Limb (tissue), 2 donors: ENCODE data around the gene UBE2E3.
"Not testable (repeated sequence)": the region's sequence is repeated elsewhere in the genome, so short reads cannot be mapped to it uniquely, and the experiment has no call there.

ENCODE experiments used
- DNase-seq, 2 donors: peaks; one replicate each; pipeline ENCODE4 v3.0.0-alpha.2; 2016; ENCODE audit errors: extremely low spot score in 2 of 2

The UBE2E3 gene

DNA sequence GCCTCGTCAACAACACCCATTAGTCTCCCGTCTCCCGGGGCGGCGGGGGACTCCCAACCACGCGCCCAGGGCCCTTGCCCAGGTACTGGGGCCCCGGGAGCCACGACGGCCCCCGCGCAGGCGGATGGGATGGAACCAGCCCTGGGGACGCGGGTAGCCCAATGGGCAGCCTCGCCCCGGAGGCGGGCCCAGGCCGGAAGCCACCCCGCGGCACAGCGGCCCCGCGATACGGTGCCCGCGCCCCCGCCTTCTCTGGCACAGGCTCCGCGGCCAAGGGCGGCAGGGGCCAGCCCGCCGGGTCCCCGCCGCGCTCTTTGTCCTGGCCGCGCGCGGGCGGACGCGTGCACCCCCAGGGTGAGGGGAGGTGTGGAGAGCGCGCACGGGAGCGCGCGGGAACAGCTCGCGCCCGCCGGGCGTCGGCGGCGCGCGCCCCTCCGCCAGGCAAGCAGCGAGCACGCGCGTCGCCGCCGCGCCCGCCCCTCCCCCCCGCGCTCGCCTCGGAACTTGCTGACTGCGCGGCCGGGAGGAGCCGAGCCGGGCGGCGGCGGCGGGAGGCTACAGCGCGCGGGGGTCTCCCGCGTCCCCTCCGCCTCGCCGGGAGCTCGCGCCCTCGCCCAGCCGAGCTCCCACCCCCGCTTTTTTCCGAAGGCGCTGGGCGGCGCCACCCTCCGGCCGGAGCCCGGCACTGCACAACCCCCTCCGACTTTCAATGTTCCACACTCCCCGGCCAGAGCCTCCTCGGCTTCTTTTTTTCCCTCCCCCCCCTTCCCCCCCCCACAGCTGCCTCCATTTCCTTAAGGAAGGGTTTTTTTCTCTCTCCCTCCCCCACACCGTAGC lies at the start of gene UBE2E3:
Gene UBE2E3, plus strand, starts transcription at position 500 of the 837 bp plus-strand sequence. CDS start 1,438 bp downstream, outside the sequence.
- DNase-seq = peak; percentile 83 to 96

- no peak for DNase-seq
These were observed 48.6 kb upstream of the UBE2E3 start for GRCh38 chr2:180931841-180932240.

- no peak for DNase-seq
These were observed 47.1 kb upstream of the UBE2E3 start for GRCh38 chr2:180933332-180933731.

DNA sequence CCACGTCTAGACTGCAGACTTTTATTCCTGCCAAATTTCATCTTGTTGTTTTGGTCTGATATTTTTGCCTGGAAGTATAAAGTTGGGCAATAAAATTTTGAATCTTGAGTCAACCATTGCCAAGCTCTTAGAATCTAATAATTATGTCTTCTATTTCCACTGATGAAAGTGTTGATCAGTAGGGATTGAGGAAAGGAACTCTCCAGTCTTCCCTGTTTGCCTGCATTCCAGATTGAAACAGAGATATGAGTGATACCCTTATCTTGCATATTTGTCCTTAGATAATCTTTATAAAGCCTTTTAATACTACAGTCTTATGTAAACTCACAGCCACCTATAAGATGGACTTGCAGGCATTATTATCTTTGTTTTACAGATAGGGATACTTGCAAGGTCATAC lies 45.5 kb upstream of the UBE2E3 start:
- no peak for DNase-seq

DNA sequence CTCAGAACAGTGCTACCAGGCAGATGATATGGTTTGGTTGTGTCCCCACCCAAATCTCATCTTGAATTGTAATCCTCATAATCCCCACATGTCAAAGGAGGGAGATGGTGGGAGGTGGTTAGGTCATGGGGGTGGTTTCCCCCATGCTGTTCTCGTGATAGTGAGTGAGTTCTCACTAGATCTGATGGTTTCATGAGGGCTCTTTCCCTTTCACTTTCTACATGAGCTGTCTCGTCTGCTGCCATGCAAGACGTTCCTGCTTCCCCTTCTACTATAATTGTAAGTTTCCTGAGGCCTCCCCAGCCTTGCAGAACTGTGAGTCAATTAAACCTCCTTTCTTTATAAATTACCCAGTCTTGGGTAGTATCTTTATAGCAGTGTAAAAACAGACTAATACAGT lies 42.9 kb upstream of the UBE2E3 start:
- not testable (repeated sequence) for DNase-seq

- DNase-seq = no peak
These were observed 42.0 kb upstream of the UBE2E3 start for GRCh38 chr2:180938451-180938850.

DNA sequence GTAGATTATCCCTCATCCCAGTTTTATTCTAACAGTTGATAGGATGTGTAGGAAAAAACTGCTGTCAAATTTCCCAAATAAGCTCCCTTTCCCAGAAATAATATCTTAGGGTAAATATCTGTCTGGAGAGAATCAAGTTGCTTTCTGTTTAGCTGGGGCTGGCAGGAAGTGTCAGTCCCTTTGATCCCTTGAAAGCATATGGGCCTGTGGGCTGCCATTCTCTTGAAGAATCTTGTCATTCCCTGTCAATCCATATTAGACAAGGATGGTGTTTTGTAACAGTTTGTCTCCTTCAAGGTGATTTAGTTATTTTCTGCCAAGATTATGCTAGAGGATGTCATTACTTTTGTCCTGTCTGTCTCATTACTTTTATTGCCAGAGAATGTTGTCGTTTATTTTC lies 37.1 kb upstream of the UBE2E3 start:
- no peak for DNase-seq

DNA sequence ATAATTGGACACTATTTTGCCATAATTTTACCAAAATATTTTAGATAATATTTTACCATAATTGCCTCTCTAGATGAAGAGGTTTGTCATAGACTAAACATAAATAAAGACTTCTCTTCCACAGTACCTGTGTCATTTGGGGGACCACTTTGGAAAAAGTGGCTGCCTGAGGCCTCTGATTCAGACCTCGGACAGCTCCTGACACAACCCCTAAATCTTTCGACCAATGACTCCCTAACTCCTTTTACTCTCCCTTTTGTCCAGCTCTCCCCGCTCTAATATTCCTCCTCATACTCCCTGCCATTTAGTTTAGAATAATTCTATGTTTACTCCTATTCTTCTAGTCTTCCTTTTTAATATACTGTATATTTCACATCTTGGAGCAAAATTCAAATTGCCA lies 36.0 kb upstream of the UBE2E3 start:
- no peak for DNase-seq

- DNase-seq = no peak
These were observed 33.2 kb upstream of the UBE2E3 start for GRCh38 chr2:180947208-180947689.

- DNase-seq = no peak
These were observed 30.5 kb upstream of the UBE2E3 start for GRCh38 chr2:180949896-180950295.

DNA sequence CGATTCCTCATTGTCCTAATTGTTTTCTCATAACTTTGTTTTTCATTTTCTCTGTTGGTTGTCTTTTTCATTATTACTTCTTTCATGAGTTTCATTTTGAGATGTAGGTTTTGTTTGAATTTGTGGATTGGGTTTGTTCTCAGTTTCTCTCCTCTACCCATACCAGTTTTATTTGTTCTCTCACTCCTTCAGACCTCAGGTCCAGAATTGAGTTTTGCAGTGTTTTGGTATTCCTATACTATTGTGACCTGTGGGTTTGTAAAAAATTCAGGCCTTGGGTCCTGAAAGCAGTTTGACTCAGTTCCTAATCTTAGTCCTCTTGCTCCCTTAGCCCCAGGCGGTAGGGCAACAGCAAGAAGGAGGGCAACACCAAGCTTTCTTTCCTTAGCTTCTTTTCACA lies 28.3 kb upstream of the UBE2E3 start:
- DNase-seq = no peak

GRCh38 chr2:180952731-180953336 lies 27.6 kb upstream of the UBE2E3 start:
- no peak for DNase-seq

GRCh38 chr2:180953550-180953949 lies 26.9 kb upstream of the UBE2E3 start:
- DNase-seq = no peak

- peak in 1 of 2 donors; percentile 23 for DNase-seq
These were observed 25.3 kb upstream of the UBE2E3 start for GRCh38 chr2:180955101-180955500.

DNA sequence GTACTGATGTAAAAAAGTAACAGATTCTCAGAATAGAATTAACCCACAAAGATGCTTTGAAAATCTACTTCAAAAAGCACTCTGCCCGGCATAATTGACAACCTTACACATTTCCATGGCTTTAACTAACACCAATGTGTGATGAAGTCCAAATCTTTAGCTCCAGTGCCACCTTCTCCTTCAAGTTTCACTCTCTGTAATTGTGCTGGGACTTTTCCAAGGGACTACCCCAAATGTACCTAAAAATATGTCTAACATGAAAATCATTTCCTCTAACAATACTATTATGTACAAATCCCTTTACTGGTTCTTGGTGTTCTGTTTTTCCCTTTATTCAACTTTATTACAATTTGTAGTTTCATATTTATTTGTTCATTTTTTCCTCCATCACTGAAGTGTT lies 20.6 kb upstream of the UBE2E3 start:
- no peak for DNase-seq

DNA sequence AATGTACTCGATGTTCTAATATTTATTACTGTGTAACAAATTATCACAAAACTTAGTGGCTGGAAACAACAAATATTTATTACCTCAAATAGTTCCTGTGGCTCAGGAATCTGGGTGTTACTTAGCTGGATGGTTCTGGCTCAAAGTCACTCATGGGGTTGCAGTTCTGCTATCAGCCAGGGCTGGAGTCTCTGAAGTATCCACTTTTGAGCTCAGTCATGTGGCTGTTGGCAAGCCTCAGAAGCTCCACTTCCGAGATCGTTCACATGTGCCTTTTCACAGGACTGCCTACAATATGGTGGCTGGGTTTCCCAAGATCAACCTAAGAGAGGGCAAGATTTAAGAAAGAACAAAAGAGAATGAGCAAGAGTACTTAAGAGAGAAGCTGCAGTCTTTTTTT lies 19.4 kb upstream of the UBE2E3 start:
- no peak for DNase-seq

- DNase-seq = no peak
These were observed 17.6 kb upstream of the UBE2E3 start for GRCh38 chr2:180962727-180963314.

DNA sequence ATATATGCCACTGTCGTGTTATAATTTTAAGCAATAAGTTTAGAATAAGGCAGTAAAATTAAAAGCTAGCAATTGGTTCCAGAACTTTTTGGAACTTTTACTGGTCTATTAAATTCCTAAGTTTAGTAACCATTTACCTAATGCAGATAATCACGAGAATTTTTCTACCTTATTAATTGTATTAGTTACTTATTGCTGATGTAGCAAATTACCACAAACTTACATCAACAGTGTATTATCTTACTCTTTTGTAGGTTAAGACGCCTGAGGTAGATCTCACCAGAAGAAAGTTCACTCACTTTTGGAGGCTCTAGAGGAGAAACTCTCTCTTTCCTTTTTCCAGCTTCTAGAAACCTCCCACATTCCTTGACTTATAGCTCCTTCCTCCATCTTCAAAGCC lies 14.0 kb upstream of the UBE2E3 start:
- DNase-seq = no peak

GRCh38 chr2:180969124-180969523 lies 11.3 kb upstream of the UBE2E3 start:
- no peak for DNase-seq

DNA sequence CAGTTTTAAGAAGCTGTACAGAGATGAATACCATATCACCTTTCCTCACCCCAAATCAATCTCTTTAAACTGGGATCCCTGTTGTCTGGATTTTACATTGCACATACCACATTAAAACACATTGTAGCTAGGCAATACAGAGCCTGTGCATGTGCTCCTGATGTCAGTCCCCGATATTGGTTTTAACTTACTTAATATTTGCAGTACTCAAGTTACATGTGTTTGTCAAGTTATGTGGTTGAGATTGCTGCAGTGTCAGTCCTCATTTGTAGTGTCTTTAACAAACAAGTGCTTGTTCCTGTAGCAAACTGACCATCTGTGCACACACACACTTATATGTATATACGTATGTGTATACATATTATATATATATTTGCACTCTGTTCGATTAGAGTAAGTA lies 10.4 kb upstream of the UBE2E3 start:
- no peak for DNase-seq

- DNase-seq = no peak
These were observed 8.6 kb upstream of the UBE2E3 start for GRCh38 chr2:180971811-180972210.

DNA sequence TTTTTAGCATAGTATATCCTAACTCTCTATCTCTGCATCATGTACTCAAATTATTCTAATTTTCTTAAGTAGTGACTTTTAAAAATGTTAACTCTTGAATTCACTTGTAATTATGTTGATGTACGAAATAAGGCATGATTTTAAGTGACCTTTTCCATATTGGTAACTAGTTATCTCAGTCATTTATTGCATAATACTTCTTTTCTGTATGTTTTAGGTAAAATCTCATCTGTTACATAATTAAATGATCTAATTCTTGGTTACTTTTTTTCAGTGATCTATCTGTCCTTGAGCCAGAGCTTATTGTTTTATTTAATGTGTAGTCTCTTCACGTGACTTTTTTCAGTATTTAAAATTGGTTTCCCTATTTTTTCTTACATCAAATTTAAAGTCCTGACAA lies 4.8 kb upstream of the UBE2E3 start:
- no peak for DNase-seq
